Lower leg skin (tissue), 3 donors: ENCODE measurements around the gene RTP2.

Experiments used
- CTCF ChIP-seq, 3 donors: fragments of 450-650 bp; IDR thresholded peaks; one replicate each; pipeline ENCODE4 v1.5.1; 2016; ENCODE audit warnings: antibody characterized with exemption in 3 of 3, mild to moderate bottlenecking in 3 of 3, moderate library complexity in 2 of 3
- POLR2A ChIP-seq, 2 donors: fragments of 450-650 bp; IDR thresholded peaks; one replicate each; pipeline ENCODE4 v1.6.1; 2016 to 2017; ENCODE audit warnings: antibody characterized with exemption in 2 of 2, mild to moderate bottlenecking in 1 of 2, moderate library complexity in 1 of 2

GRCh38 chr3:187686621-187687273, 15.6 kb downstream of the RTP2 start:
- TF ChIP-seq CTCF (IDR thresholded peaks at IDR 0.05) (no peak), POLR2A (IDR thresholded peaks at IDR 0.05) (no peak)
